HCT116 (cell line): ENCODE measurements around the gene PMF1. TPM values are rescaled to one million over a fixed set of nuclear protein-coding genes. Genes with fewer than 3 reads are reported as not detected.

Experiments
- ATAC-seq: fragments of 200-7000 bp; cut with Tn5 transposase; 2 replicates; pipeline ENCODE4 v1.9.1; 2020; ENCODE audit warnings: mild to moderate bottlenecking, moderate library complexity
- BruUV-seq: library from RNA; stranded (reverse); fragments of 400-500 nt; replicated peaks from 2 replicates; lab custom pipeline; 2021; lab: Mats Ljungman, UMichigan
- CTCF ChIA-PET: fragments of 300-600 bp; sonication (Branson Sonifier 250); formaldehyde crosslinking; loops from one replicate; lab custom pipeline; 2021; ENCODE audit warnings: antibody characterized with exemption; lab: Charles Lee
- POLR2A ChIA-PET: fragments of 300-600, 350-600 bp; sonication (Branson Sonifier 250); formaldehyde crosslinking; loops from one replicate; lab custom pipeline; 2021; ENCODE audit warnings: antibody characterized with exemption; lab: Charles Lee
- RAD21 ChIA-PET, 2 experiments: fragments of 300-600 bp; sonication (Branson Sonifier 250); formaldehyde crosslinking; loops; one replicate each; lab custom pipeline; 2023; ENCODE audit warnings: low total read pairs in 2 of 2; ENCODE audit not compliant: uncharacterized antibody in 2 of 2, unreplicated experiment in 2 of 2, low non-redundant PET in 1 of 2; lab: Charles Lee
- DNase-seq: peaks from one replicate; pipeline ENCODE4 v3.0.0-alpha.2; 2010; ENCODE audit warnings: low read depth, low spot score
- H2AFZ ChIP-seq: fragments of 200-600 bp; shearing (Covaris generic), sonication (generic); 2 replicates; pipeline ENCODE4 v1.6.1; 2017; ENCODE audit warnings: low read depth, mixed run types, mixed read lengths, antibody characterized with exemption, low read length; ENCODE audit not compliant: poor library complexity, severe bottlenecking
- H3K27ac ChIP-seq: 2 replicates; pipeline ENCODE4 v1.5.1; 2012; ENCODE audit warnings: low read depth, low read length
- H3K27me3 ChIP-seq: fragments of 200-600 bp; sonication (generic); 2 replicates; pipeline ENCODE4 v1.6.1; 2016; ENCODE audit warnings: mixed run types, low read length, mixed read lengths; ENCODE audit not compliant: insufficient read depth
- H3K36me3 ChIP-seq, 2 experiments: fragments of 200-500 bp in 1 of 2; fragments of 200-600 bp in 1 of 2; sonication (Bioruptor generic) in 1 of 2; sonication (generic) in 1 of 2; 2 replicates each; pipeline versions ENCODE4 v1.5.1 to v1.6.1; 2014 to 2016; ENCODE audit warnings: low read length in 2 of 2, inconsistent platforms in 1 of 2, mixed read lengths in 1 of 2, mixed run types in 1 of 2; ENCODE audit not compliant: insufficient read depth in 2 of 2, control insufficient read depth in 1 of 2
- H3K4me1 ChIP-seq, 2 experiments: fragments of 200-600 bp in 1 of 2; sonication (generic) in 1 of 2; 2 replicates each; pipeline versions ENCODE4 v1.5.1 to v1.6.1; 2012 to 2017; ENCODE audit warnings: low read length in 2 of 2, inconsistent platforms in 1 of 2, mild to moderate bottlenecking in 1 of 2, mixed read lengths in 1 of 2, mixed run types in 1 of 2, moderate library complexity in 1 of 2; ENCODE audit not compliant: insufficient read depth in 2 of 2, control insufficient read depth in 1 of 2
- H3K4me2 ChIP-seq: fragments of 200-600 bp; sonication (generic); 2 replicates; pipeline ENCODE4 v1.6.1; 2017; ENCODE audit warnings: mixed run types, low read length, mixed read lengths
- H3K4me3 ChIP-seq, 2 experiments: fragments of 200-600 bp in 1 of 2; sonication (generic) in 1 of 2; replicated peaks in 1 of 2; 2 replicates each; pipeline ENCODE4 v1.5.1; 2011 to 2016; ENCODE audit warnings: low read length in 2 of 2, control low read depth in 1 of 2, low read depth in 1 of 2, mild to moderate bottlenecking in 1 of 2, mixed read lengths in 1 of 2, mixed run types in 1 of 2
- H3K79me2 ChIP-seq: fragments of 200-600 bp; sonication (generic); 2 replicates; pipeline ENCODE4 v1.6.1; 2017; ENCODE audit warnings: mild to moderate bottlenecking, mixed run types, low read length, moderate library complexity, mixed read lengths; ENCODE audit not compliant: insufficient read depth
- H3K9ac ChIP-seq: fragments of 200-600 bp; sonication (generic); 2 replicates; pipeline ENCODE4 v1.6.1; 2016; ENCODE audit warnings: low read length, mixed read lengths
- H3K9me2 ChIP-seq: fragments of 200-600 bp; sonication (generic), shearing (Covaris generic); 2 replicates; pipeline ENCODE4 v1.6.1; 2017; ENCODE audit warnings: mixed run types, mild to moderate bottlenecking, moderate library complexity; ENCODE audit not compliant: insufficient read depth
- H3K9me3 ChIP-seq, 2 experiments: fragments of 200-500 bp in 1 of 2; fragments of 200-600 bp in 1 of 2; sonication (Bioruptor generic) in 1 of 2; sonication (generic) in 1 of 2; 2 replicates each; pipeline ENCODE4 v1.6.1; 2014 to 2017; ENCODE audit warnings: low read length in 2 of 2, mixed read lengths in 2 of 2, inconsistent platforms in 1 of 2, low read depth in 1 of 2, mild to moderate bottlenecking in 1 of 2, mixed run types in 1 of 2, moderate library complexity in 1 of 2; ENCODE audit not compliant: control insufficient read depth in 1 of 2, insufficient read depth in 1 of 2
- H4K20me1 ChIP-seq: fragments of 200-600 bp; sonication (generic), shearing (Covaris generic); 2 replicates; pipeline ENCODE4 v1.6.1; 2017; ENCODE audit warnings: mixed run types, mild to moderate bottlenecking, moderate library complexity; ENCODE audit not compliant: insufficient read depth
- CEBPB ChIP-seq: IDR thresholded peaks from 2 replicates; pipeline ENCODE4 v1.6.1; 2012; ENCODE audit warnings: low read depth
- ELF1 ChIP-seq: IDR thresholded peaks from 2 replicates; pipeline ENCODE4 v1.6.1; 2012; ENCODE audit warnings: low read depth, borderline replicate concordance
- EZH2 ChIP-seq: fragments of 200-600 bp; sonication (generic); IDR thresholded peaks from 2 replicates; pipeline ENCODE4 v1.6.1; 2017; ENCODE audit warnings: antibody characterized with exemption, mixed run types
- POLR2A ChIP-seq: IDR thresholded peaks from 2 replicates; pipeline ENCODE4 v1.7.0; 2011; ENCODE audit warnings: borderline replicate concordance; ENCODE audit not compliant: insufficient read depth, insufficient read length; ENCODE audit errors: extremely low read depth
- POLR2AphosphoS5 ChIP-seq: IDR thresholded peaks from 2 replicates; pipeline ENCODE4 v1.6.1; 2011; ENCODE audit warnings: mild to moderate bottlenecking, low read depth, low read length, moderate library complexity
- SIN3A ChIP-seq: IDR thresholded peaks from 2 replicates; pipeline ENCODE4 v1.6.1; 2012; ENCODE audit warnings: low read depth
- SP1 ChIP-seq: IDR thresholded peaks from 2 replicates; pipeline ENCODE4 v1.6.1; 2012; ENCODE audit warnings: low read depth
- TCF7L2 ChIP-seq: IDR thresholded peaks from 2 replicates; pipeline ENCODE4 v1.7.0; 2011; ENCODE audit warnings: borderline replicate concordance, inconsistent platforms; ENCODE audit not compliant: insufficient read depth, insufficient read length; ENCODE audit errors: extremely low read depth
- YY1 ChIP-seq: IDR thresholded peaks from 2 replicates; pipeline ENCODE4 v1.6.1; 2011; ENCODE audit warnings: low read length, low read depth, moderate library complexity, mild to moderate bottlenecking; ENCODE audit not compliant: insufficient replicate concordance; ENCODE audit errors: extremely low read depth
- ZNF274 ChIP-seq: fragments of 200-500 bp; sonication (Bioruptor generic); IDR thresholded peaks from 2 replicates; pipeline ENCODE4 v1.6.1; 2014; ENCODE audit warnings: mild to moderate bottlenecking, low read depth, low read length, inconsistent platforms
- intact Hi-C: fragments of 100-400 bp; cut with micrococcal nuclease; formaldehyde crosslinking; loops from 2 replicates; pipeline ENCODE4 v1.10.0; 2022
- total RNA-seq: library from RNA; stranded (reverse); gene quantifications from one replicate; pipeline ENCODE4 v1.2.1, GENCODE V29; 2021; ENCODE audit not compliant: unreplicated experiment
- TF ChIP-seq, protein P1 (sequence below), 3 experiments: fragments of 200-600 bp in 1 of 3; sonication (generic) in 1 of 3; IDR thresholded peaks in 2 of 3; conservative IDR thresholded peaks in 1 of 3; 2 replicates each; pipeline ENCODE4 v1.5.1; 2012 to 2017; ENCODE audit warnings: low read depth in 2 of 3, low read length in 2 of 3, antibody characterized with exemption in 1 of 3, borderline replicate concordance in 1 of 3, control low read depth in 1 of 3, mild to moderate bottlenecking in 1 of 3, mixed read lengths in 1 of 3, mixed run types in 1 of 3, moderate library complexity in 1 of 3; ENCODE audit not compliant: insufficient read depth in 1 of 3
- TF ChIP-seq, protein P2 (sequence below): IDR thresholded peaks from 2 replicates; pipeline ENCODE4 v1.6.1; 2012
- TF ChIP-seq, protein P3 (sequence below): IDR thresholded peaks from 2 replicates; pipeline ENCODE4 v1.6.1; 2012

Gene PMF1
- total RNA-seq, 1 experiment from 2014 or later, result 52.6 TPM

DNA sequence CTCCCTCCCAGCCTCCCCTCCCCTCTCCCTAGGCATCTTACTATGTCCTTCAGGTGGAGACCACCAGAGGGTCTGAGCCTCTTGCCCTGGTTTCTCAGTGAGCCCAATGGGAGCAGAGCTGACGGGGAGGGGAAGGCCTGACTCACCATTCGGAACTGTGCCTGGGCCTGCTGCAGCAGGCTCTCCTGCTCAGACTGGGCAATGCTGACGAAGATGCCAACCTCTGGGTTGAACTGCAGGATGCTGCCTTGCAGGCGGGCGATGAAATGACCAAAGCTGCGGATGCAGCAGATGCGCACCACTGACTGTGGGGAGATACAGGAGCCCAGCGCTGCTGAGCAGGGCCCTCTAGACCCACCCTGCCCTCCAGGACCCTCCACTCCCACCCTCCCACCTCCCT lies 46.1 kb downstream of the PMF1 start (continued):
- no peak for TF ChIP-seq TCF7L2

DNA sequence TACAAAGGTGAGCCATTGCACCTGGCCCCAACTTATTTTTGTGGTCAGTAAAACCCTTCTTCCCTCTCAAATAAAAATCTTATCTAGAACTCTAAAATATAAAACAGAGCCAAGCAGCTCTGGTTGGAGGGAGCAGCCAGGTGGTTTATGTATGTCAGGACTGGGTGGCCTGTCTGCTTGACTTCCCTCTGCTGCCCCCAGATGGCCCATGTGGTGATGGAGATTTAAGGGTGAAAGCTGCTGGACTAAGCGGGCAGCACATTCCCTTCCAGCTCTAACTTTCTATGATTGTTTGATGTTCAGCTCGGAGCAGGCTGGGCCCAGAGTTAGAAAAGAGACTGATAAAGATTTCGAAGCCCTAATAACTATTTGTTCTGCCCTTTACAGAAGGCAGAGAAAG lies 47.0 kb downstream of the PMF1 start:
- intact Hi-C loops, result no loop called here
- H3K27me3 ChIP-seq, result no peaks in the 10 kb centered on the region
- no peak overlapping the region for H2AFZ ChIP-seq
- H3K9ac ChIP-seq, result no peak overlapping the region
- ATAC-seq, result 0 out of 2 replicates have a peak, but pooled peaks have one; percentile 36
- no peak for TF ChIP-seq CEBPB
- TF ChIP-seq, protein P1, sequence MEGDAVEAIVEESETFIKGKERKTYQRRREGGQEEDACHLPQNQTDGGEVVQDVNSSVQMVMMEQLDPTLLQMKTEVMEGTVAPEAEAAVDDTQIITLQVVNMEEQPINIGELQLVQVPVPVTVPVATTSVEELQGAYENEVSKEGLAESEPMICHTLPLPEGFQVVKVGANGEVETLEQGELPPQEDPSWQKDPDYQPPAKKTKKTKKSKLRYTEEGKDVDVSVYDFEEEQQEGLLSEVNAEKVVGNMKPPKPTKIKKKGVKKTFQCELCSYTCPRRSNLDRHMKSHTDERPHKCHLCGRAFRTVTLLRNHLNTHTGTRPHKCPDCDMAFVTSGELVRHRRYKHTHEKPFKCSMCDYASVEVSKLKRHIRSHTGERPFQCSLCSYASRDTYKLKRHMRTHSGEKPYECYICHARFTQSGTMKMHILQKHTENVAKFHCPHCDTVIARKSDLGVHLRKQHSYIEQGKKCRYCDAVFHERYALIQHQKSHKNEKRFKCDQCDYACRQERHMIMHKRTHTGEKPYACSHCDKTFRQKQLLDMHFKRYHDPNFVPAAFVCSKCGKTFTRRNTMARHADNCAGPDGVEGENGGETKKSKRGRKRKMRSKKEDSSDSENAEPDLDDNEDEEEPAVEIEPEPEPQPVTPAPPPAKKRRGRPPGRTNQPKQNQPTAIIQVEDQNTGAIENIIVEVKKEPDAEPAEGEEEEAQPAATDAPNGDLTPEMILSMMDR (IDR thresholded peaks at IDR 0.05 in 2 of 3, conservative IDR thresholded peaks at IDR 0.05 in 1 of 3; ENCODE audit: borderline replicate concordance in 1 of 3, insufficient read depth in 1 of 3, low read depth in 2 of 3, low read length in 2 of 3), result peak in 2 of 3 experiments; percentile 13 to 24; a peak in 2 of 6 replicates
- no peaks in the 10 kb centered on the region for H3K9me3 ChIP-seq
- H4K20me1 ChIP-seq, result no peaks in the 10 kb centered on the region; the same call in 1 of the 2 replicates
- peaks cover 0 to 16% of the 10 kb centered on the region in 2 experiments; a peak in 2 of 4 replicates for H3K4me1 ChIP-seq
- ChIA-PET RAD21 (no interaction called here), CTCF (interaction anchor here (0.9 kb wide), 1 partner anchor 9 kb away, joined by 3 read pairs; no protein-coding TSS in a partner anchor), POLR2A (no interaction called here)
- H3K36me3 ChIP-seq, result peaks cover 66% of the 10 kb centered on the region in 2 experiments
- no peak overlapping the region for H3K27ac ChIP-seq
- no peak for DNase-seq
- no TSS peak for BruUV-seq
- H3K9me2 ChIP-seq, result no peaks in the 10 kb centered on the region
- no peak overlapping the region for H3K4me3 ChIP-seq
- peaks cover 11% of the 10 kb centered on the region; the same call in 1 of the 2 replicates for H3K79me2 ChIP-seq
- no peak overlapping the region for H3K4me2 ChIP-seq

DNA sequence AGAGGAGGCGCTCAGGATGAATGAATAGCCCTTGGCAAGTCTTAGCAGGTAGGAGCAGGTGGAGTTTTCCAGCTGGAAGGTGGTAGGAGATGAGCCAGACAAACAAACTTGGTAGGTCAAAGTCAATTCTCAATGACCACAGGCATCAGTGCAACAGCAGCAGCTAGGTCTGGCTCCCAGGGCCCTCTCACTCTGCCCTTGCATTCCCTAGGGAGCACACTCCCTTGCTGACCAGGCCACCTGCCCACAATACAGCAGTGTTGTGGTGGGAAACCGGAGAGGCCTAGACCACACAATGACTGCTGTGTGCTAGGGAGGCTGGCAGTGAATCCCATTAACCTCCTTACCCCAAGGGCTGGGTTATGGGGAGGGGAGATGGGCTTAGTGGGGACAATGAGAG lies 48.1 kb downstream of the PMF1 start:
- RAD21 ChIA-PET, result no interaction called here
- H3K4me2 ChIP-seq, result no peak overlapping the region
- TF ChIP-seq SP1 (no peak), YY1 (no peak), POLR2AphosphoS5 (no peak), ELF1 (no peak), SIN3A (no peak), POLR2A (no peak), EZH2 (no peak), ZNF274 (no peak), CEBPB (no peak)
- TF ChIP-seq, protein P2, sequence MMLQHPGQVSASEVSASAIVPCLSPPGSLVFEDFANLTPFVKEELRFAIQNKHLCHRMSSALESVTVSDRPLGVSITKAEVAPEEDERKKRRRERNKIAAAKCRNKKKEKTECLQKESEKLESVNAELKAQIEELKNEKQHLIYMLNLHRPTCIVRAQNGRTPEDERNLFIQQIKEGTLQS, result no peak
- TF ChIP-seq, protein P3, sequence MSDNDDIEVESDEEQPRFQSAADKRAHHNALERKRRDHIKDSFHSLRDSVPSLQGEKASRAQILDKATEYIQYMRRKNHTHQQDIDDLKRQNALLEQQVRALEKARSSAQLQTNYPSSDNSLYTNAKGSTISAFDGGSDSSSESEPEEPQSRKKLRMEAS, result no peak
- TF ChIP-seq, protein P1 (IDR thresholded peaks at IDR 0.05 in 2 of 3, conservative IDR thresholded peaks at IDR 0.05 in 1 of 3; ENCODE audit: borderline replicate concordance in 1 of 3, insufficient read depth in 1 of 3, low read depth in 2 of 3, low read length in 2 of 3), result no peak

More for the DNA sequence above, 48.1 kb downstream of the PMF1 start:
- H3K27ac ChIP-seq, result no peak overlapping the region
- H3K27me3 ChIP-seq, result no peaks in the 10 kb centered on the region
- ATAC-seq, result no peak
- ChIA-PET CTCF (no interaction called here), POLR2A (no interaction called here)
- H3K79me2 ChIP-seq, result peaks cover 11% of the 10 kb centered on the region; the same call in 1 of the 2 replicates
- no peak overlapping the region for H3K9ac ChIP-seq
- H3K4me1 ChIP-seq, result peaks cover 0 to 16% of the 10 kb centered on the region in 2 experiments; a peak in 2 of 4 replicates
- BruUV-seq, result no TSS peak
- H2AFZ ChIP-seq, result no peak overlapping the region
- H3K9me2 ChIP-seq, result no peaks in the 10 kb centered on the region
- no peaks in the 10 kb centered on the region; the same call in 1 of the 2 replicates for H4K20me1 ChIP-seq
- H3K36me3 ChIP-seq, result peaks cover 68 to 73% of the 10 kb centered on the region in 2 experiments
- H3K4me3 ChIP-seq, result no peak overlapping the region
- intact Hi-C loops, result no loop called here
- H3K9me3 ChIP-seq, result no peaks in the 10 kb centered on the region
- no peak for DNase-seq
